ENCODE results near the gene PKN2. TPM values are rescaled to one million over a fixed set of nuclear protein-coding genes. Genes with fewer than 3 reads are reported as not detected.

Gene PKN2
- total and polyA plus RNA-seq, 8 donors, result 41.7 to 127 (median 115) TPM

DNA sequence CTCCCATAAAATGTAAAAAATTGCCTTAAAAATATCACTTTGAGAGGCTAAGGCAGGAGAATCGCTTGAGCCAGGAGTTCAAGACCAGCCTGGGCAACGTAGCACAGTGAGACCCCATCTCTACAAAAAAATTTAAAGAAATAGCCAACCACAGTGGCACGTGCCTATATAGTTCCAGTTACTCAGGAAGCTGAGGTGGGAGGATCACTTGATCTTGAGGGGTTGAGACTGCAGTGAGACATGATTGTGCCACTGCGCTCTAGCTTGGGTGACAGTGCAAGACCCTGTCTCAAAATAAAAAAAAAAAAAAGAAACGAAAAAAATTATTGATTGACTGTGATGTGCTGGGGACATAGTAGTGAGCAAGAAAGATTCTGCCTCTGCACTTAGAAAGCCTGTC is 38.4 kb downstream of the PKN2 start:
- Histone ChIP-seq H3K36me3 (no peaks in the 10 kb centered on the region), H3K4me3 (no peak overlapping the region), H3K9me3 (no peaks in the 10 kb centered on the region), H3K27ac (no peak overlapping the region), H3K4me1 (peaks cover 0 to 13% of the 10 kb centered on the region in 2 donors), H3K27me3 (no peaks in the 10 kb centered on the region)
- no peak for TF ChIP-seq CTCF (IDR thresholded peaks at IDR 0.05)
- intact Hi-C loops (cut with DNase I), result no loop called here
- DNase-seq (no peak), ATAC-seq (no peak)

GRCh38 chr1:88726697-88727096 is 42.6 kb downstream of the PKN2 start:
- no peak for ATAC-seq
- no peak for TF ChIP-seq CTCF (IDR thresholded peaks at IDR 0.05)
- Histone ChIP-seq H3K36me3 (no peaks in the 10 kb centered on the region), H3K27me3 (no peaks in the 10 kb centered on the region), H3K27ac (peak overlapping the region in 1 of 2 donors; percentile 14), H3K4me1 (peaks cover 8 to 32% of the 10 kb centered on the region in 2 donors), H3K9me3 (no peaks in the 10 kb centered on the region), H3K4me3 (no peak overlapping the region)
- intact Hi-C loops (cut with DNase I), result no loop called here
- no peak for DNase-seq

DNA sequence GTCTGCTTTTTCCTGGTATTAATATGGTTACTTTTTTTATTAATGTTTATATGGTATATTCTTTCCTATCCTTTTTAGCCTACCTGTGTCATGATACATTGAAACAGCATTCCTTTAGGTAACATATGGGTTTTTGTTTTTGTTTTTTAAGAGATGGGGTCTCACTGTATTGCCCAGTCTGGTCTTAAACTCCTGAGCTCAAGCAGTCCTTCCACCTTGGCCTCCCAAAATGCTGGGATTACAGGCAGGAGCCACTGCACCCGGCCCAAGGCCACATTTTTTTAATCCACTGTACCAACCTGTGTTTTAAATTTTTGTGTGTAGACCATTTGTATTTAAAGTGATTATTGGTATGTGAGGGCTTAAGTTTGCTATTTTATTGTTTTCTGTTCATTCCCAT is 43.1 kb downstream of the PKN2 start:
- Histone ChIP-seq H3K27ac (peak overlapping the region in 1 of 2 donors; percentile 14), H3K4me3 (no peak overlapping the region), H3K4me1 (peaks cover 8 to 32% of the 10 kb centered on the region in 2 donors), H3K9me3 (no peaks in the 10 kb centered on the region), H3K36me3 (no peaks in the 10 kb centered on the region), H3K27me3 (no peaks in the 10 kb centered on the region)
- no peak for TF ChIP-seq CTCF (IDR thresholded peaks at IDR 0.05)
- ATAC-seq, result no peak
- no peak for DNase-seq
- intact Hi-C loops (cut with DNase I), result no loop called here

DNA sequence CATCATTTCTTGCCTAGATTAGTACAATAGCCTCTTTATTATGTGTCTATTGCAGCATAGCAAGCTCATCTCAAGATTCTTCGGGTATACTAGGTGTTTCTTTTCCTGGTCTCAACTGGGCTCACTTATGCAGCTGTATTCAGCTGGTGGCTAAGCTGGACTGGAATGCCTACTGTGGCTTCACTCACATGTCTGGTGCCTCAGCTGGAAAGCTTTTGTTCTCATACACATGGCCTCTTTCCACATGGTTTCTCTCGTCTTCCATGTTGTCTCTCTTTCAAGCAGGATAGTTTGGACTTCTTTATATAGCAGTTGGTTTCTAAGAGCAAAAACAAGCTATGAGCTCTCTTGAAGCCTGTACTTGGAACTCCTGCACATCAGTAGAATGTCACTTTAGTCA is 45.2 kb downstream of the PKN2 start:
- intact Hi-C loops (cut with DNase I), result no loop called here
- no peak for DNase-seq
- H3K9me3 ChIP-seq, result no peaks in the 10 kb centered on the region
- ATAC-seq, result no peak
- H3K27me3 ChIP-seq, result no peaks in the 10 kb centered on the region
- H3K36me3 ChIP-seq, result no peaks in the 10 kb centered on the region
- no peak overlapping the region for H3K27ac ChIP-seq
- H3K4me3 ChIP-seq, result no peak overlapping the region
- peaks cover 8 to 32% of the 10 kb centered on the region in 2 donors for H3K4me1 ChIP-seq
- no peak for TF ChIP-seq CTCF (IDR thresholded peaks at IDR 0.05)

GRCh38 chr1:88730132-88730675 is 46.1 kb downstream of the PKN2 start:
- ATAC-seq (no peak), DNase-seq (no peak)
- Histone ChIP-seq H3K9me3 (peaks cover 0 to 8% of the 10 kb centered on the region in 2 donors), H3K36me3 (no peaks in the 10 kb centered on the region), H3K4me3 (no peak overlapping the region), H3K27me3 (no peaks in the 10 kb centered on the region), H3K4me1 (peaks cover 8 to 32% of the 10 kb centered on the region in 2 donors), H3K27ac (peak overlapping the region in 1 of 2 donors; percentile 59)
- intact Hi-C loops (cut with DNase I), result no loop called here
- no peak for TF ChIP-seq CTCF (IDR thresholded peaks at IDR 0.05)
